CD4-positive, alpha-beta T cell treated with Interferon gamma for 1 hour (primary cell): ENCODE results near the gene ITSN1.
"Not testable (repeated sequence)": the region's sequence is repeated elsewhere in the genome, so short reads cannot be mapped to it uniquely, and the experiment has no call there.

ENCODE experiments used
- DNase-seq: peaks from one replicate; pipeline ENCODE4 v3.0.0-alpha.2; 2020

The ITSN1 gene

DNA sequence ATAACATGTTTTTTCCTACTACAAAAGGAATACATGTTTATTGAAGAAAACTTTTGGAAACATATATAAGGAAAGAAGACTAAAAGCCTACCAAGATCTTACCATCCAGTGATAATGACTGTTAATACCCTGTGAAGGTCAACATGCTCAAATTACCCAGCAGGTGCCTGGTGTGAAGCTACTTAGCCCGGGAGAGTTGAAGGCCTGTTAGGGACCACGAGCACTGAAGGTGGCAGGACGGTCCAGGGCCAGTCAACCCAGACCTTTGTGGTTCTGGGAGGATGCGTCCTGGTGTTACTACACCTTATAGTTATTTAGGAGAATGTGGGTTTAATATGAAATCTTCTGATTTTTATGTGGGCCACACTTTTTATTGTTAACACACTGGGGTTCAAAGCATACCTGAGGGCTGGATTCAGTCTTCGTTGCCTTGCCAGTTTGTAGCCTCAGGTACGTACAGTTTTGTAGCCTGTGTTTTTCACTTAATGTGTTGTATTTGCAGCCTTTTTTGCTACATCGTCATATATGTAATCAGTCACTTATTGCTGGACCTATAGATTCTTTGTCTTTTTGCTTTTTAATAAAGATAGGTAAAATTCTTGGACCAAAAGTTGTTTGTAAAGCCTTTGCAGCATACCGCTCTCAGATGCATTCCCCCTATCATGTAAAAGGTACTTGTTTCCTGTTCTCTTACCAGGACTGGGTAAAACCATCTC, 9.8 kb downstream of the ITSN1 start:
- no peak for DNase-seq

DNA sequence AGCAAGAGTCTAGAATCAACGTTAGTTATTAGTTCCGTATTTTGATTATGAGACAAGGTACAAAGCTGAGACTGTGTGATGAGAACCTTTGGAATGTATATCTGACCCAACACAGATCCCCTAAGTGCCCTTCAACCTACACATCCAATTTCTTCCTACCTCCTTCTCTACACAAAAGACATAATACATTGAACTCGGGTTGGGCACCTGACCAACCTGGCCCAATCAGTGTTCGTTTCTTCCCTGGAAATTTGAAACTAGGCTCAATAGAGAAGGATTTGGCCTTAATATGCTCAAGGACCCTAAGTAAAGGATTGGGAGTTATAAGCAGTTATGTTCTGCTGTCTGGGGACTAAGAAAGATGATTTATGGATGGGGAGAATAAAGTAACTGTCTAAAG, 12.1 kb downstream of the ITSN1 start:
- DNase-seq: no peak

DNA sequence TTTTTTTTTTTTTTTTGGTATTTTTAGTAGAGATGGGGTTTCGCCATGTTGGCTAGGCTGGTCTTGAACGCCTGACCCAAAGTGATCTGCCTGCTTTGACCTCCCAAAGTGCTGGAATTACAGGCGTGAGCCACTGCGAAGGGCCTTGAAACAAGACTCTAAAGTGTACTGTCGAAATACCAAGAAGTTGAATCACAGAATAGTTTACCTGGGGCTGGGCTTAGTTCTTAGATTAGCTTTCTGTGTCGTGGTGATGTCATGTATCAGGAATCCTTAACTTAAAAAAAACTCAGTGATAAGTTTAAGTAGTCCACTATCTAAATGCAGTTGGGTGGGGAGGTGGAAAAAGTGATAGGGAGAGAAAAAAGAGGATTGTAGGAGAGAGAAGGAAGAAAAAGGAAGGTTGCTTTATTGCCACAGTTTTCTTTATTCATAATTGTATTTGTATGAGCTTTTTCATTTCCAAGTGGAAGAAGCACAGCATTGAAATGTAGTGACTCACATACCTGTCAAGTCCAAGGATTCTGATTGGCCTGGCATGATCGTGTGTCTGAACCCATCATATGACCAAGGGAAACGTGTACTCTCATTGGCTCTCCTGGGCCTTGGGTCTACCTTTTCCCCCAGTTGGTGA, 13.4 kb downstream of the ITSN1 start:
- DNase-seq: no peak

DNA sequence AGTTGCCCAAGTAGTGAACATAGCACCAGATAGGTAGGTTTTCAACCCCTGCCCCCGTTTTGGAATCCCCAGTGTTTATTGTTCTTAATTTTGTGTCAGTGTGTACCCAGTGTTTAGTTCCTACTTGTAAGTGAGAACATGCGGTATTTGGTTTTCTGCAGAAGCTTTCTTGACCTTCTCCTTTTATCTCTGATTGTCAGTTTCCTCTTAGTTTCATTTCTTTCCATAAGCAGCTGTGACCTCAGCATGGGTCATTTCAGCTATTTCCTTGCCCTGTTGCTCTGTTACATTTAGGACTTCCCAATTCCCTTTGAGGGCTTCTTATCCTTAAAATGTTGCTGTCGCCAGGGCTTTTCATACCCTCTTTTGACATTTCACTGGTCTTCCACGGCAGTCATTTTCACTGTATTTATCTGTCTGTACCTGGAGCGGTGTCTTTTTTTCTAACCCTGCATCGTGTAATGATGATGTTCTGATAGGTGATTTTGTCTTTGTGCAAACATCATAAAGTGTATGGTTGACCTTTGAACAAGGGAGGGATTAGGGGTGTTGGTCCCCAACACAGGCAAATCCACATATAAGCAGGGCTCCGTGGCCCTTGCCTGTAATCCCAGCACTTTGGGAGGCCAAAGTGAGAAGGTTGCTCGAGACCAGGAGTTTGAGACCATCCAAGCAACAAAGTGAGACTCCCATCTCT, 15.0 kb downstream of the ITSN1 start:
- DNase-seq: no peak

DNA sequence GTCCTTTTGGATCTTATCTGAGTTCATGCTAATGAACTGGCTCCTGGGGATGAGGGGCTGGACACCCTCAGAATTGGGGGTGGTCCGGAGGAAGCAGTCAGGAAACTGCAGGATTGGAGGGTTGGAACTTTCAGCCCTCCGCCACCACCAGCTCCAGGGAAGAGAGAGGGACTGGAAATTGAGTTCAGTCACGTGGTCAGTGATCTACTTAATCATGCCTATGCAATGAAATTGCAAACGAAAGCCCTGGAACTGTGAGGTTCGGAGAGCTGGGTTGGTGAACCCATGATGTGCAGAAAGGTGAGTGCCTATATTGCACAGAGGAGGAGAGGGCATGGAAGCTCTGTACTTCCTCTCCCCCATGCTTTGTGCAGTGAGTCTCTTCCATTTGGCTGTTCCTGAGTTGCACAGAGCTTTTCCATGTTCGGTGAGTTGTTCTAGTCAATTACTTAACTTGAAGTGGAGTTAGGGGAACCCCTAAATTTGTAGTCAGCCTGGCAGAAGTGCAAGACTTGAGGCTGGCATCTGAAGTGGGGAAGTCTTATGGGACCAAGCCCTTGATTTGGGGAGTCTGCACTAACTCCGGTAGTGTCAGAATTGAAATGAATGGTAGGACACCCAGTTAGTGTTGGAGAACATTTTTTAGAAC, 16.7 kb downstream of the ITSN1 start:
- no peak for DNase-seq

DNA sequence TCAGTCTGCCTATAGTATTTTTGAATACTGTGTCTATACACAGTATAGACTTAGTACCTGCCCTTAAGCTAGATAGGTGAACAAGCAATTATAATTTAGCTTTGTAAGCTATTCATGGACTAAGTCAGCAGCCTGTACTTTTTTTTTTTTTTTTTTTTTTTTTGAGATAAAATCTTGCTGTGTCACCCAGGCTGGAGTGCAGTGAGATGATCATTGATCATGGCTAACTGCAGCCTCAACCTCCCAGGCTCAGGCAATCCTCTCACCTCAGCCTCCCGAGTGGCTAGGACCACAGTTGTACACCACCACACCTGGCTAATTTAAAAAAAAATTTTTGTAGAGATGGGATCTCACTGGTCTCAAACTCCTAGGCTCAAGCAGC, 17.3 kb downstream of the ITSN1 start:
- DNase-seq: no peak

DNA sequence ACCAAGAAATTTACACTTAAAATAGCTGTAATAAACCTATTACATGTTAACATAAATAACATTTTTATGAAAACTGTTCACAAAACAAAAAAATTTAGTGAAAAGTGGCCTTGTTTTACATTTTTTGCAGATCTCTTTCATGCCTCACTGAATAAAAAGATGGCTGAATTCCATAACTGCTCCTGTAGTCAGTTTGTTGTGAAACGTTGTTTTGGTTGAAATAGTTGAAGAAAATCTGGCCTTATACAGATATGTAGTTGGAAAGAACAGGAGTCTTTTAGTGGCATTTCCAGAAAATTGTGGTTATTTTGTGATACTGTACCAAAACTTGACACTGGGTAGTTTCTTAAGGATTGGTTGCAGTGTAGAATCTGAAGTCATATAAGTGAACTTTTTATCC, 18.1 kb downstream of the ITSN1 start:
- no peak for DNase-seq

DNA sequence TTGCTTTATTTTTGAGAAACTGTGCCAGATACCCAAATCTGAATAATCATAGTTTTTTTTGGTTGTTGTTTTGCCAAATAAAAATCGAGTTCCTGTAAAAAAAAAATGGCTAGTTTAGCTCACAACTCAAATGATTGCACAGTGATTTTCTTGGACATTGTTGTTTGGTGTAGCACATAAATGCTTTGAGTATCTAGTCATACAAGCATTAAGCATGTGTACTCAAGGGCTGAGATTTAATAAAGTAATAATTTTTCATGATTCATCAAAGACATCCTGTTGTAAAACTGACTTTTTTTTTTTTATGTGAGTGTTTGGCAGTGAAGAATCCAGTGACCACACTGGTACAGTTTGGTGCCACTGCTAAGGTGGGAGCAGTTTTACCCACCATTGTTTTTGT, 18.8 kb downstream of the ITSN1 start:
- DNase-seq: no peak

DNA sequence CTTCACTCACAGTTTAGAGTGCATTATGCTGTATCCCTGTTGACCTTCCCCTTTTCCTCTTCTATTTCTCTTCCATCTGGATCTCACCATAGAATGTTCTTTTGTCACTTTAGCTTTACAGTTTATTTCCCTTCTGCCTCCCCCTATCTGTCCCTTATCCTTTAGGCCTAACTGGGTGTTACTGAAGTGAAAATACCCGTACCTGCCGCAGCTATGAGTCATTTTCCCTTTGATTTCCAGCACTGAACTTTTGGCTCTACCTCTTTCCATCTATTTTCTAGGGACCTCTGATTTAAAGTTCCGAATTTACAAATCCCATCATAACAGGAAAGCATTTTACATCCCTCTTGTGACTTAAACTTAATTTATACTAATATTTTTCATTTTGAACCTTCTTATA, 19.7 kb downstream of the ITSN1 start:
- no peak for DNase-seq

DNA sequence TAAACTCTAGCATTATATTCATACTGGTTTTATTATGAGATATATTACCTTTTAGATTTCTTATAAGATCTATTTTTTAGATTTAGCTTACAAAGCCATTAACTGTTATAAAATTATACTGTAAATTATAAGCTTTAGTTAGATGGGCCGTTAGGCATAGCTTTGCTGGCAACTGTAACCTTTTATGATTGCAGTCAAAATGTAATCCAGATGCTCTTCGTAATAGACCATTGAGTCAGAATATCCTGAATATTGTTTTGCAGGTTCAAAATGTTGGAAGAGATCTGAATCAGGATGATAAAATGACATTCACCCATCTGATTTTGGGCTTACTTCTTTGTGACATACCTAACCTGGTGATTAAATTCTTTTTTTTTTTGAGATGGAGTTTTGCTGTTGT, 20.9 kb downstream of the ITSN1 start:
- no peak for DNase-seq

DNA sequence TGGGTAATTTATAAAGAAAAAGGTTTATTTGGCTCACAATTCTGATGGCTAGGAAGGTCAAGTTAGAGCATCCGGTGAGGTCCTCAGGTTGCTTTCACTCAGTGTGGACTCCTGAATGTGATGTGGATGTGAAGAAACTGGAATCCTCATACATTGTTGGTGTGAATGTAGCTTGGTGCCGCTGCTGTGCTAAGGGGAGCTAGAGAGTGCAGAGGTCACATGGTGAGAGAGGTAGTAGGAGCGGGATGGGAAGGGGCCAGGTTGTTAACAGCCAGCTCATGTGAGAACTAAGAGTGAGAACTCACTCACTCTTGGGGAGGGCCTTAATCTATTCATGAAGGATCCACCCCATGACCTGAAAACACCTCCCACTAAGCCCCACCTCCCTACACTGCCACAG, 21.8 kb downstream of the ITSN1 start:
- no peak for DNase-seq

DNA sequence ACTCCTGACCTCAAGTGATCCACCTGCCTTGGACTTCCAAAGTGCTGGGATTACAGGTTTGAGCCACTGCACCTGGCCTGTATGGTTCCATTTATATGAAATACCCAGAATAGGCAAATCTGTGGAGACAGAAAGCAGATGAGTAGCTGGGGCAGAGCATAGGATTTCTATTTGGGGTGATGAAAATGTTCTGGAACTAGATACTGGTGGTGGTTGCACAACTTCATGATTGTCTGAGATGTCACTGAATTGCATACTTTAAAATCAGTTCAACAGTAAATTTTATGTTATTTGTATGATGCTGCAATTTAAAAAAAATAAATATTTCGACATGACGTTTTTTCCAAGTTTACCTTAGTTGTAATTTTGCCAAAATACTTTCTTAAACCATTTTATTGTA, 23.9 kb downstream of the ITSN1 start:
- no peak for DNase-seq

DNA sequence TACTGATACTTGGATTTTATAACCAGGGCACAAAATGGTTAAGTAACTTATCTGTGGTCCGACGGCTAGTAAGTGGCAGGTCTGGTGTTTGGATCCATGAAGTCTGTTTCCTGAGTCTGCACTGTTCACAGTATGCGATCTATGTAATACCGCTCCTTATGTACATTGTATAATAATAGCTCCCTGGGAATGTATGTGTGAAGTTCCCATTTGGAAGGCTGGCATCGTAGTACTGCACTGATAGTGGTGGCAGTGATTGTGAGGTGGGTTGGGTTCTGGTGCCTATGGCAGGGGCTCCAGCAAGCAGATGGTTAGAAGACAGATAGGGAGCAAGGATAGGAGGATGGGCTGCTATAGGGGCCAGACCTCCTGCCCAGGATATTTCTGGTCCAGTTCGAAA, 25.3 kb downstream of the ITSN1 start:
- no peak for DNase-seq

DNA sequence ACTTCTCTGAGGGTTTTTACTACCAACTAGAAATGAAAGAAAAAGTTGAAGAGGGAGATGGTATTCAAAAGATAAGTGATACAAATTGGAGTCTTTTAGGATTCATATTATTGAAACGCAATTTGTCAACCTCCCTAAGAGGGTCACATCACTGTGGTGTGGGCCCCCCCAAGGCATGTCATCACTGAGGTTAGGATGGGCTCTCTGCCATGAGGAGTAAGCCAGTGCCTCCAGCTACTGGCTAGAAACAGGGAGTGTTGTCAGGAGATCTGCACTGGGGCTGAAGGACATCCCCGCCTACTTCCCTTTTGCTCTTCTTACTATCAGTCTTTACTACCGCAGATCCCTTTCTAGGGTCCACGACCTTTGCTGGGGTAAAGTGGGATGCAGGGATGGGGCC, 25.9 kb downstream of the ITSN1 start:
- DNase-seq: no peak

DNA sequence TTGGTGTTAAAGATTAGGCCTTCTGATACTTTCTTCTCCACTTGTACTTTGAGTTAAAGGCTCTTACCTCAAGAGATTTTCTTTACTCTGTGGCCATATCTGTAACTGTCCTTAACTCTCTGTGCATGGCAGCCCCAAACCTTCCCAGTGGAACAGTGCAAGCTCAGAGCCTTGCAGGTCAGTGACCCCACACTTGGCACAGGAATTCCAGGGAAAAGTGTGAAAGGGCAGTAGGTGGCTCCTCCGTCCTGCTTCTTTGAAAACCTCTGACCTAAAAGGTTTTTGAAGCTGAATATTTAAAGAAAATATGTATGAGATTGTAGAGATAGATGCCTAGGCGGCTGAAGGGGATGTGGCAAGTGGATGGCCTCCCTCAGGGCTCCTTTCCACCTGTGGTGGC, 26.3 kb downstream of the ITSN1 start:
- no peak for DNase-seq

DNA sequence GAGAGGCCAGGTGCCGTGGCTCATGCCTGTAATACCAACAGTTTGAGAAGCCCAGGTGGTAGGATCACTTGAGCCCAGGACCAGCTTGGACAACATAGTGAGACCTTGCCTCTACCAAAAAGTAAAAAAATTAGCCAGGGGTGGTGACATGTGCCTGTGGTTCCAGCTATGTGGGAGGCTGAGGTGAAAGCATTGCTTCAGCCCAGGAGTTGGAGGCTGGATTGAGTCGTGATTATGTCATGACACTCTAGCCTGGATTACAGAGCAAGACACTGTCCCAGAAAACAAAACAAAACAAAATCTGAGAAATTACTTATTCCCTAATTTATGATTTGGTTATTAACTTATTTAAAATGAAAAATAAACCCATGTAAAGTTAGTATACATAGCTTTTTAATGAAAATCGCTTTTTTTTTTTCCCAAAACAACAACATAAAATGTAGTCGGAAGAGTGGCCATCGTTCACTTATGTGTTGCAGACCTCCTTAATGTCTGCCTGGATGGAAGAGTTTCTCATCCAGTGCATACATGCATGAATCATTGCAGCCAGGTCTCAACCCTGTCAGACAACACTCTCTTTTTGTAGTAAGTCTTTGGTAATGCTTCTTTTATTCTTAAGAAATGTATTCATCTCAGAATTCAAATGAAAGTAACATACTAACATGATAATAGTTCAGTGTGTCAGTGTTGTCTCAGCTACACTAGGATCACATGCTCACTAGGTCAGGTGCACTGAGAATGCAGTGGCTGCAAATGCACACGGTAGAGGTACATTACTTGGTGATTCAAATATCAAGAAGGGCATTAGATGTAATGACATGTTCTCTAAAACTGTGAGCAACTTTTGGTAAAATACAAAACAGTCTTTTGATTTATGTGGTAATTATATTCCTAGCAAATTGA, 28.0 kb downstream of the ITSN1 start:
- DNase-seq: no peak

DNA sequence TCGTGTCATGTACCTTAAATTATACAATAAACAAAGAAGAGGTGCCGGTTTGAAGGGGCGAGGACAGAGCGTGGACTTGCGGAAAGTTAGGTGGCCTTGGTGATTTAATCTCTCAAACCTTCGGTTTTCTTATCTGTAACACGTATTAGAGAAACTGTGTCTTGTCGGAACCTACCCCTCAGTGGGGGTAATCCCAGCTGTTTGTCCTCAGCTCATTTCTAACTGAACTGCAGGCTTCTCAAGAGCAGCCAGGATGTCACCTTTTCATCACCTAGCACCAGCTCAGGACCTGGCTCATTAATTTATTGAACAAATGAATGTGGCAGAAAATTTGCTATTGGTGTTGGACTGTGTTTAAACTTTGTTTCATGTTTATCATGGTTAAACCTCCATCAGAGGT, 31.2 kb downstream of the ITSN1 start:
- DNase-seq: no peak

DNA sequence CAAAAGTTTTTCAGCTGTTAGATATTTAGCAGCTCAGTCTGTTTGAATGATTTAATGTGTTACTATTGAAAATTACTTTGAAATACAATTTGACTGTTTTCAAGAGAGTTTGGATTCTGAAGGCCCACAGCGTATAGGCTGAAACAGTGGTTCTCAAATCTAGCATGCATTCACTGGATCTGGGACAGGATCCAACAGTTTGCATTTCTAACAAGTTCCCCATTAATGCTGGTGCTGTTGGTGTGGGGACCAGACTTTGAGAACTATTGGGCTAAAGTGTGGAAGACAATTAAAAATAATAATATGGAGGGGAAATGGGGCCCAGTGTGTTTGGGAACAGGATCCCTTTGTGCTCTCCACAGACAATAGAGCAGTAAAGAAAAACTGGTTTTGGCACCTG, 31.9 kb downstream of the ITSN1 start:
- no peak for DNase-seq

DNA sequence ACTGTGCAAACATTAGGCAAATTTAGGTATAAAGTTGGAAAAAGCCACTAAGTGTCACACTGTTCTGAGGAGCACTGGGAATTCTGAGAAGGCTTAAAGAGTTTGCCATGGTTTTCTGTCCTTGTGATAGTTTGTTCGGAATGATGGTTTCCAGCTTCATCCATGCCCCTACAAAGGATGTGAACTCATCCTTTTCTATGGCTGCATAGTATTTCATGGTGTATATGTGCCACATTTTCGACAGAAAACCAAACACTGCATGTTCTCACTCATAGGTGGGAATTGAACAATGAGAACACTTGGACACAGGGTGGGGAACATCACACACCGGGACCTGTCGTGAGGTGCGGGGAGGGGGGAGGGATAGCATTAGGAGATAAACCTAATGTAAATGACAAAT, 34.4 kb downstream of the ITSN1 start:
- not testable (repeated sequence) for DNase-seq

DNA sequence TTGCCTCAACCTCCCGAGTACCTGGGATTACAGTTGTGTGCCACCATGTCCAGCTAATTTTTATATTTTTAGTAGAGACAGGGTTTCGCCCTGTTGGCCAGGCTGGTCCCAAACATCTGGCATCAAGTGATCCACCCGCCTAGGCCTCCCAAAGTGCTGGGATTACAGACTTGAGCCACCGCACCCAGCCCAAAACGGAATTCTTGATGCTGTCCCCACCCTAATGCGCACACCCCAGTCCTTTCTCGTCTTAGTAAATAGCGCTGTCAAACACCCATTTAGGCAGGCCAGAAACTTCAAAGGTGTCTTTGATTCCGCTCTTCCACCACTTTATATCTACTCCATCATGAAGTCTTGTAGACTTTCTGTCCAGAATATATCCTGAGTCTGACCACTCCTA, 35.1 kb downstream of the ITSN1 start:
- DNase-seq: no peak

DNA sequence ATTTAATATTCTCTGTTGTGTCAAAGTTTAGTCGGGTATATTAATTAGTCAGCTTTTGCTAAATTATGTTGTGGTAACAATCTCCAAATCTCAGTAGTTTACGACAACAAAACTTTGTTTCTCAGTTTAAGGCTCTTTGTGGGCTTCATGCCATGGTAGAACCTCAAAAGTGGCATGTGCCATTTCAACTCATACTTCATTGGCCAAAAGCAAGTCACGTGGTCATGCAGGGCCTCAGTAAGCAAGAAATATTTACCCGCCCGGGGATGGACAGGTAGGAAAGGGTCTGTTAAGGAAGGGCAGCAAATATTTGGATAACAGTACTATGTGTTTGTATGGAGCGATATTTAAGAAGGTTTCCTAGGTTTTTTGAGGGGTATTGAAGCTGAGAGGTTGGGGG, 38.6 kb downstream of the ITSN1 start:
- no peak for DNase-seq

DNA sequence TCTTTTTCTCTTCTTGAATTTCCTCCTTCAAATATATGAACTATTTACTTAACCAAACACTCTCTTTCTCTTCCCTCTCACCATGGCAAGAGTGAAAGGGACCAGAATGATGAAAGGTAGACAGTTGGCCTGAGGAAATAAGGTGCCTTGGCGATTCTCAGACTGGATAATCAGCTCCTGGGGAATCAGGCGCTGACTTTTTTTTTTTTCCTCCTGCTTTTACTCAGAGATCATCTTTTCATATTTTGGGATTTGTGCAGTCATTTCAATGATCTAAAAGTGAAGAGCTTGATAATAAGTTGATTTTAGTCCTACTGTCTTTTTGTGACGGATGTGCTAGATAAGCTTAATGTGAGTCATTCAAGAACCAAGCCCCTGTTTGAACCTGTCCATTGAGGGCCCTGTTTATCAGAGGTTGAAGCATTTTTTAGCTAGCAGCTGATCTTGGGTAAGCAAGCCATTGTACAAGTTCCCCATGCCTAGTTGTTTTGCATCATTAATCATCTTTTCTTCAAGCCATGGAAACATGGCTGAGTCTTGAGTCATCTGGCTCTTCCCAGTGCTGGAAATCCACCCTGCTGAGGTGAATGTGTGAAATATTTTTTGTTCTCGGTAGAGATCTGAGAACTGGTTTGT, 40.8 kb downstream of the ITSN1 start:
- no peak for DNase-seq
